VCaP (cell line): ENCODE data around the gene HIF3A.

Source experiments
- H3K27ac ChIP-seq: fragments of 450-650 bp; 2 replicates; pipeline ENCODE4 v1.5.1; 2017
- CTCF ChIP-seq: fragments of 450-650 bp; conservative IDR thresholded peaks from 2 replicates; pipeline ENCODE4 v1.5.1; 2017; ENCODE audit warnings: mild to moderate bottlenecking, moderate library complexity

The HIF3A gene

GRCh38 chr19:46357846-46358583 is 61.2 kb downstream of the HIF3A start:
- no peak overlapping the region for H3K27ac ChIP-seq
- no peak for TF ChIP-seq CTCF

DNA sequence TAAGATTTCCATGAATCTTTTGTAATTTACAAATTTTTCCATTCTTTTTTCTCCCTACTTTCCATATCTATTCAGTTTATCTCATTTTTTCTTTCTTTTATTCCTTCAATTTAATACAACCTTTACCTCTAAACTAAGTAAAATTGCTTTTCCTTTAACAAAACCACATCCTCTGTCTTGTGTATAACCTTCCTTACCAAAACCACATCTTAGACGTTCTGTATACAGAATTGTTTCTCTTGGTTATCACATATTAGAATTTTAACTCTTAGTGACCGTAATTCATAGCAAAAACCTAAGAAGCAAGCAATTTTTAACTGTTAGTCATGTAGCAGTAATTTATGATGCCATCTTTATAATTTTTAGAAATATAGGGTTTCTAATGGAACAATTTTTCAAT is 65.1 kb downstream of the HIF3A start:
- H3K27ac ChIP-seq: no peak overlapping the region
- no peak for TF ChIP-seq CTCF

- TF ChIP-seq CTCF: no peak
- no peak overlapping the region for H3K27ac ChIP-seq
Measured at GRCh38 chr19:46364359-46364758, 67.5 kb downstream of the HIF3A start.

- H3K27ac ChIP-seq: no peak overlapping the region
- TF ChIP-seq CTCF: no peak
Measured at GRCh38 chr19:46365561-46365960, 68.7 kb downstream of the HIF3A start.

- H3K27ac ChIP-seq: no peak overlapping the region
- TF ChIP-seq CTCF: no peak
Measured at GRCh38 chr19:46366620-46367292, 69.9 kb downstream of the HIF3A start.

DNA sequence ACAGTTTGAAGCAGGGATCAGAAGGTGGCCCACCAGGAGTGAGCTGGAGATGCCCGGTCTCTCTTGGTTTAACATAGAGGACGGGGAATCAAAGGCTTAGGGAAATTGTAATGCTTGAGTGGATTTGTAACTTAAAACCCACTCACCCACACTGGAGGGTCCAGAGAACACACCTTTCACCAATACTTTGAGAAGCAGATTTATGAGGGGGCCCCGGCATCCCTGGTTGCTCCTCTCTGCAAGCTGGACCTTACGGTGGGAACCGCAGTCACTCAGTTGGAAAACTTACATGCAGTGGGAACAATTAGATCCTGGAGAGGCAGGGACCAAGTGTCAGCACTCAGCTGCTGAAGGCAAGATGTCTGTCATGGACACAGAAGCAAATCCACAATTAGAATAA is 70.6 kb downstream of the HIF3A start:
- H3K27ac ChIP-seq: no peak overlapping the region
- no peak for TF ChIP-seq CTCF

GRCh38 chr19:46368116-46368515 is 71.3 kb downstream of the HIF3A start:
- no peak for TF ChIP-seq CTCF
- no peak overlapping the region for H3K27ac ChIP-seq
